NB4 (cell line): ENCODE data around the gene PUM2.

Source experiments
- CTCF ChIP-seq: IDR thresholded peaks from one replicate; pipeline ENCODE4 v1.5.1; 2012; ENCODE audit warnings: low read depth, low read length
- MAX ChIP-seq: IDR thresholded peaks from 2 replicates; pipeline ENCODE4 v1.6.1; 2011; ENCODE audit warnings: low read depth, low read length

GRCh38 chr2:20349513-20349921 lies 1.1 kb downstream of the PUM2 start:
- TF ChIP-seq CTCF (no peak), MAX (no peak)
